GM12878 (cell line): Measurements from ENCODE around the gene MEIS2. TPM values are rescaled to one million over a fixed set of nuclear protein-coding genes. Genes with fewer than 3 reads are reported as not detected.

Source experiments
- ATAC-seq: fragments of 200-7000 bp; cut with Tn5 transposase; 3 replicates; pipeline ENCODE4 v1.9.1; 2020; ENCODE audit warnings: mild to moderate bottlenecking, moderate library complexity
- BruUV-seq: library from RNA; stranded (reverse); fragments of 400-500 nt; replicated peaks from 2 replicates; lab custom pipeline; 2021; lab: Mats Ljungman, UMichigan
- CTCF ChIA-PET: fragments of 300-600 bp; sonication (Branson Sonifier 250); formaldehyde crosslinking; extraction: SDS; loops from one replicate; lab custom pipeline; 2021; ENCODE audit warnings: inconsistent platforms; lab: Yijun Ruan, JAX
- POLR2A ChIA-PET: fragments of 350-600 bp; formaldehyde crosslinking; extraction: SDS; loops from one replicate; lab custom pipeline; 2021; ENCODE audit warnings: inconsistent platforms; lab: Charles Lee
- RAD21 ChIA-PET: fragments of 300-600 bp; sonication (Branson Sonifier 250); formaldehyde crosslinking; loops from one replicate; lab custom pipeline; 2023; ENCODE audit warnings: antibody characterized with exemption; ENCODE audit not compliant: unreplicated experiment; lab: Charles Lee
- SMC1A ChIA-PET: fragments of 300-600 bp; sonication (Branson Sonifier 250); formaldehyde crosslinking; loops from one replicate; lab custom pipeline; 2023; ENCODE audit not compliant: unreplicated experiment, uncharacterized antibody; lab: Charles Lee
- DNase-seq: peaks from one replicate; pipeline ENCODE4 v3.0.0-alpha.2; 2011; ENCODE audit warnings: low read depth, low spot score
- FAIRE-seq: peaks from 3 replicates; lab custom pipeline; 2011; peaks lifted over from hg19 to GRCh38; lab: Jason Lieb, UNC
- H2AFZ ChIP-seq: 2 replicates; pipeline ENCODE4 v1.6.0; 2011; ENCODE audit warnings: low read depth, low read length, control low read depth; ENCODE audit not compliant: control insufficient read depth
- H3K27ac ChIP-seq: 2 replicates; pipeline ENCODE4 v1.5.1; 2011; ENCODE audit warnings: control low read depth; ENCODE audit not compliant: control insufficient read depth, insufficient read depth
- H3K27me3 ChIP-seq, 2 experiments: replicated peaks in 1 of 2; 2 replicates each; pipeline versions ENCODE4 v1.6.0 to v1.6.1; 2011; ENCODE audit warnings: low read length in 1 of 2; ENCODE audit not compliant: control insufficient read depth in 2 of 2, insufficient read depth in 2 of 2
- H3K36me3 ChIP-seq, 2 experiments: 2 replicates each; pipeline ENCODE4 v1.5.1; 2011; ENCODE audit warnings: low read length in 1 of 2; ENCODE audit not compliant: control insufficient read depth in 2 of 2, insufficient read depth in 2 of 2
- H3K4me1 ChIP-seq: 2 replicates; pipeline ENCODE4 v1.6.1; 2011; ENCODE audit warnings: mild to moderate bottlenecking, low read length, moderate library complexity, mixed read lengths; ENCODE audit not compliant: control insufficient read depth, insufficient read depth
- H3K4me2 ChIP-seq: 2 replicates; pipeline ENCODE4 v1.6.0; 2011; ENCODE audit warnings: control low read depth; ENCODE audit not compliant: control insufficient read depth, insufficient read depth
- H3K4me3 ChIP-seq: fragments of 200-600 bp; sonication (generic); 2 replicates; pipeline ENCODE4 v1.5.1; 2016
- H3K79me2 ChIP-seq: 2 replicates; pipeline ENCODE4 v1.6.0; 2011; ENCODE audit warnings: low read length; ENCODE audit not compliant: control insufficient read depth, insufficient read depth
- H3K9ac ChIP-seq: 2 replicates; pipeline ENCODE4 v1.8.0; 2011; ENCODE audit warnings: low read length, control low read depth, mixed read lengths; ENCODE audit not compliant: control insufficient read depth, insufficient read depth
- H3K9me3 ChIP-seq: replicated peaks from 3 replicates; pipeline ENCODE4 v1.5.1; 2011; ENCODE audit warnings: mild to moderate bottlenecking, low read length; ENCODE audit not compliant: control insufficient read depth, insufficient read depth
- H4K20me1 ChIP-seq: 2 replicates; pipeline ENCODE4 v1.6.0; 2011; ENCODE audit not compliant: control insufficient read depth, insufficient read depth
- ASH2L ChIP-seq: fragments of 300-600, 200-600 bp; sonication (generic); IDR thresholded peaks from 2 replicates; pipeline ENCODE4 v1.6.1; 2017; ENCODE audit warnings: low read depth, mild to moderate bottlenecking, borderline replicate concordance
- CBX3 ChIP-seq: fragments of 200-600 bp; sonication (generic); IDR thresholded peaks from 2 replicates; pipeline ENCODE4 v1.6.1; 2016; ENCODE audit warnings: low read depth, borderline replicate concordance
- CBX5 ChIP-seq: sonication (generic); IDR thresholded peaks from 2 replicates; pipeline ENCODE4 v1.6.1; 2016; ENCODE audit warnings: low read depth, moderate library complexity, mild to moderate bottlenecking, inconsistent platforms
- EGR1 ChIP-seq, 2 experiments: IDR thresholded peaks; 1 replicate in 1 of 2; 2 replicates in 1 of 2; pipeline ENCODE4 v1.6.1; 2011 to 2012; ENCODE audit warnings: low read depth in 2 of 2, low read length in 2 of 2, borderline replicate concordance in 1 of 2, mild to moderate bottlenecking in 1 of 2, moderate library complexity in 1 of 2
- FOXM1 ChIP-seq: IDR thresholded peaks from 2 replicates; pipeline ENCODE4 v1.6.1; 2012; ENCODE audit warnings: low read depth, mild to moderate bottlenecking, inconsistent platforms, low read length, moderate library complexity
- HCFC1 ChIP-seq: fragments of 150-350 bp; IDR thresholded peaks from 2 replicates; pipeline ENCODE4 v1.6.1; 2014; ENCODE audit warnings: low read length
- IKZF1 ChIP-seq: fragments of 450-650 bp; conservative IDR thresholded peaks from 2 replicates; pipeline ENCODE4 v1.6.1; 2017; ENCODE audit warnings: antibody characterized with exemption, mild to moderate bottlenecking
- IRF5 ChIP-seq: fragments of 450-650 bp; IDR thresholded peaks from 2 replicates; pipeline ENCODE4 v1.6.1; 2017; ENCODE audit warnings: borderline replicate concordance
- JUNB ChIP-seq: IDR thresholded peaks from 2 replicates; pipeline ENCODE4 v1.6.1; 2016; ENCODE audit warnings: antibody characterized with exemption, mild to moderate bottlenecking
- JUND ChIP-seq: IDR thresholded peaks from 2 replicates; pipeline ENCODE4 v1.6.1; 2012; ENCODE audit warnings: low read depth, mild to moderate bottlenecking, low read length, improper control_type of control experiment, moderate library complexity
- LARP7 ChIP-seq: fragments of 450-650 bp; IDR thresholded peaks from 2 replicates; pipeline ENCODE4 v1.6.1; 2017; ENCODE audit warnings: mild to moderate bottlenecking
- MEF2A ChIP-seq: IDR thresholded peaks from 2 replicates; pipeline ENCODE4 v1.6.1; 2011; ENCODE audit warnings: low read depth, mild to moderate bottlenecking, low read length, moderate library complexity; ENCODE audit not compliant: insufficient read depth
- MLLT1 ChIP-seq: fragments of 450-650 bp; IDR thresholded peaks from 2 replicates; pipeline ENCODE4 v1.6.1; 2016; ENCODE audit warnings: mild to moderate bottlenecking
- PAX5 ChIP-seq: IDR thresholded peaks from 2 replicates; pipeline ENCODE4 v1.6.1; 2011; ENCODE audit warnings: low read depth, low read length, borderline replicate concordance
- PML ChIP-seq: IDR thresholded peaks from 2 replicates; pipeline ENCODE4 v1.6.1; 2012; ENCODE audit warnings: low read length, inconsistent platforms
- RCOR1 ChIP-seq: conservative IDR thresholded peaks from 2 replicates; pipeline ENCODE4 v1.6.1; 2012; ENCODE audit warnings: low read depth, low read length, improper control_type of control experiment
- RFX5 ChIP-seq: IDR thresholded peaks from 2 replicates; pipeline ENCODE4 v1.6.1; 2011; ENCODE audit warnings: low read depth, low read length, improper control_type of control experiment
- SMAD1 ChIP-seq: fragments of 450-650 bp; IDR thresholded peaks from 2 replicates; pipeline ENCODE4 v1.6.1; 2018; ENCODE audit warnings: mild to moderate bottlenecking, low read depth; ENCODE audit not compliant: partially characterized antibody
- SMAD5 ChIP-seq: IDR thresholded peaks from 2 replicates; pipeline ENCODE4 v1.6.1; 2016; ENCODE audit warnings: antibody characterized with exemption, low read depth
- STAT1 ChIP-seq: fragments of 450-650 bp; conservative IDR thresholded peaks from 2 replicates; pipeline ENCODE4 v1.6.1; 2014; ENCODE audit warnings: antibody characterized with exemption, mild to moderate bottlenecking
- USF1 ChIP-seq: IDR thresholded peaks from 2 replicates; pipeline ENCODE4 v1.6.1; 2011; ENCODE audit warnings: borderline replicate concordance, low read depth, mild to moderate bottlenecking, moderate library complexity, mixed read lengths, low read length; ENCODE audit not compliant: insufficient read depth; ENCODE audit errors: extremely low read length
- WGBS: methylation state at CpG from one replicate; pipeline ENCODE4 v1.1.6; 2016; ENCODE audit warnings: low lambda C conversion rate; ENCODE audit not compliant: insufficient replicate concordance, insufficient coverage; ENCODE audit errors: missing lambda C conversion rate; 5-methylcytosine and 5-hydroxymethylcytosine counted together
- in situ Hi-C: fragments of 300-500 bp; cut with MboI; formaldehyde crosslinking; loops from 9 replicates; pipeline ENCODE4 v1.14.3; 2018; ENCODE audit warnings: mixed read lengths
- intact Hi-C: fragments of 100-400 bp; cut with micrococcal nuclease; formaldehyde crosslinking; loops from one replicate; pipeline ENCODE4 v1.14.2; 2022; ENCODE audit not compliant: unreplicated experiment
- polyA plus RNA-seq, 11 experiments: library from polyadenylated mRNA; depleted of rRNA in 4 of 11; unstranded in 6 of 11; stranded (reverse) in 5 of 11; fragments of >200 nt; fragmentation: Nextera tagmentation in 4 of 11; fragmentation: Illumina TruSeq in 1 of 11; extraction: Ambion mirVana in 4 of 11; extraction: Trizol in 1 of 11; gene quantifications; 1 replicate in 1 of 11; 2 replicates in 10 of 11; pipeline versions ENCODE4 v1.2.1 to v1.2.3, GENCODE V29; 2011 to 2016; ENCODE audit warnings: inconsistent platforms in 2 of 11, missing spikeins in 2 of 11, low read depth in 1 of 11
- total RNA-seq, 4 experiments: library from RNA; depleted of rRNA in 3 of 4; stranded (reverse); fragments of >200 nt in 3 of 4; fragmentation: Illumina TruSeq in 1 of 4; extraction: Trizol in 1 of 4; gene quantifications; 2 replicates each; pipeline versions ENCODE4 v1.2.1 to v1.2.3, GENCODE V29; 2013 to 2021

MEIS2 gene
- total and polyA plus RNA-seq, 10 of the 15 experiments (the other 5 are each of a cell fraction or from before 2014, with no cell fraction given), result 9.2 to 54.0 (median 20.4) TPM

- TF ChIP-seq CBX5 (no peak), ASH2L (no peak), RCOR1 (no peak), USF1 (no peak), CBX3 (no peak), LARP7 (no peak), SMAD1 (no peak), PAX5 (no peak), JUND (no peak)
Measured at GRCh38 chr15:37001417-37001816, 98.9 kb downstream of the MEIS2 start (continued).

- Histone ChIP-seq H3K9ac (no peak overlapping the region), H3K79me2 (no peaks in the 10 kb centered on the region), H4K20me1 (no peaks in the 10 kb centered on the region), H2AFZ (no peak overlapping the region), H3K4me3 (no peak overlapping the region), H3K4me2 (no peak overlapping the region), H3K36me3 (no peaks in the 10 kb centered on the region; a peak in 1 of 4 replicates), H3K27me3 (no peaks in the 10 kb centered on the region), H3K9me3 (no peaks in the 10 kb centered on the region), H3K4me1 (no peaks in the 10 kb centered on the region), H3K27ac (no peak overlapping the region)
- no TSS peak for BruUV-seq
- ChIA-PET CTCF (interaction anchor here (0.8 to 1.7 kb wide), 2 partner anchors 11 to 13 kb away, joined by 3 to 5 read pairs; no protein-coding TSS in a partner anchor), RAD21 (interaction anchor here (1.4 kb wide), 1 partner anchor 116 kb away, joined by 3 read pairs; no protein-coding TSS in a partner anchor), POLR2A (no interaction called here), SMC1A (interaction anchor here (1.0 to 1.4 kb wide), 2 partner anchors 10 to 39 kb away, joined by 3 to 4 read pairs; no protein-coding TSS in a partner anchor)
- intact Hi-C loops (loop anchor here (10.0 kb wide), 1 partner anchor 55 kb away; no protein-coding TSS in a partner anchor), in situ Hi-C loops (no loop called here)
- ATAC-seq (no peak), DNase-seq (no peak), FAIRE-seq (no peak)
- 96% methylated on average over 1 of the region's 1 CpG for WGBS
- TF ChIP-seq LARP7 (no peak), SMAD5 (no peak), EGR1 (IDR thresholded peaks at IDR 0.05; ENCODE audit: borderline replicate concordance in 1 of 2, low read depth in 2 of 2, low read length in 2 of 2) (no peak), FOXM1 (no peak), HCFC1 (no peak), IKZF1 (no peak), MEF2A (no peak), PML (no peak), CBX3 (no peak), STAT1 (no peak), MLLT1 (no peak), SMAD1 (no peak), JUNB (no peak), IRF5 (no peak), RFX5 (no peak)
Measured at GRCh38 chr15:36999778-37000177, 100.6 kb downstream of the MEIS2 start.
